ENCODE measurements around the gene SART3. TPM values are rescaled to one million over a fixed set of nuclear protein-coding genes. Genes with fewer than 3 reads are reported as not detected.
A peak's percentile ranks its signal among the peaks of the same experiment; 100 is the strongest.

Gene SART3
- polyA plus RNA-seq, 3 donors, result 60.8 to 72.7 (median 61.6) TPM

DNA sequence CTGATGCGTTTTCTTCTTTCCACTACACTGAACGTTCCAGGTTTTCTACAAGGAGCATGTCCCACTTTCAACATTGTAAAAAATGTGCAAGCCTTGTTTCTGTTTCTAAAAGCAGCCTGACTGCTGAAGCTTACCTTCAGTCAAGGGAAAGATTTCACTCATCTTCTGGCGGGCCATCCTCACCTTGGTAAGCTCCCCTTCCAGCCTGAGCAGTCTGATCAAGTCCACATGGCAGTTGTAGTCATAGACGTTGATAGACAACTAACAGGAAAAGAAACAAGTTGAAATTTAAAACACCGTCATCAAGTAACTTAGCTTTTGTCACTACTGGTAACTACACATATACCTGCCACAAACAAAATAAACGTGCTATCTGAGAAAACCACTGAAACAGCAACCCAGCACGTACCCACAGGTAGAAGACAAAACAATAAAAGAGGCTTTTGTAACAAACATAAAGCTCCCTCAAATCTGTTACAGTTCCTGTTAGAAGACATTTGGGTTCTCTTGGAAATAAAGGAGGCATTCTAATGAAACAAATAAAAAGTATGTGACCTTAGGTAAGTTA is 11.9 kb downstream of the SART3 start:
- DNase-seq (ENCODE audit: extremely low read depth in 1 of 11, low read depth in 9 of 11, low spot score in 4 of 11), result no peak

DNA sequence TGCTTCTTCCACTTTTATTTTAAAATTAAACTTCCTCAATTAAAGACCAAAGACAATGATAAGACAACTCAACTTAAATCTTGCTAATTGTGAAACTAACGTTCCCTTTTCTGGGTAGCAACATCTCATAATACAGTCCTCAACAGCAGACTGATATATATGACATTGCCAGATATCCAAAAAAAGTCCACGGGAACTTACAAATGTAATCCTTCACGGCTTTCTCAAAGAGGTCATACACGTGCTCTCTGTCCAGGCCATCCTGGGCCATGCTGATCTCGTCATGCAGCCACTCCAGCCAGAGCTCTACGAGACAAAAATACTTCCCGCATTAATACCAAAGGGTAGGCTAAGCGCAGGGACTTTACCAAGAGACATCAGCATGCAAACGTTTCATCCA is 13.3 kb downstream of the SART3 start:
- DNase-seq (ENCODE audit: extremely low read depth in 1 of 11, low read depth in 9 of 11, low spot score in 4 of 11), result no peak

DNA sequence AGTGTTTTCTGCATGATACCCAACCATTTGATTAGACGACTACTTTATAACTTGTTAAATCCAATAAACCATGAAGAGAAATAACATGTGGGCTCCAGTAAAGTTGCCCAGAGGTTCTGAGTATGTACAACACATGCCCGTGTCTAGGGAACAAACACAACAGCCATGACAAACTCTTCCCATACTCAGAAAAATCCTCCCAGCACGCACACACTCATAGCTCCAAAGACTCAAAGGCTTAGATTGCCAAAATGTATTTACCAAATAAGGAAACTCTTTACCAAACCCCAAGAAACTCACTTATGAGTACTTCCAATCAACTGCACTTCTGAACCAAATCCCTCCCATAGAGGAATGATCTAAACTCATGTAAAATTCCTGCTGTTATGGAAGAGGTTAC is 17.3 kb downstream of the SART3 start:
- DNase-seq (ENCODE audit: extremely low read depth in 1 of 11, low read depth in 9 of 11, low spot score in 4 of 11), result no peak

DNA sequence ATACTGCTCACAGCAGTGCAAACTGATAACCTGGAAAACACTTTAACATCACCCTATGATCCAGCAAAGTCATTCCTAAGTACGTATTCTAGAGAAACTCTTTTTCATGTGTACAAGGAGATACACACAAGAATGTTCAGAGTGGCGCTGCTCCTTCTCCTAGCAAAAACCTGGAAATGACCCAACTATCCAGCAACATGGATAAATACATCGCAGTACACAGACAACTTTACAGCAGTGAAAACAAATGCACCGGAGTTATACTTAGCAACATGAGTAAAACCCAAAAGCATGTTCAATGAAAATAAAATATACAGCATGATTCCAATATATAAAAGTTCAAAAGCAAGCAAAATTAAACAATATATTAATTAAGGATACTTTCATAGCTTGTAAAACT is 18.7 kb downstream of the SART3 start:
- DNase-seq (ENCODE audit: extremely low read depth in 1 of 11, low read depth in 9 of 11, low spot score in 4 of 11), result no peak

DNA sequence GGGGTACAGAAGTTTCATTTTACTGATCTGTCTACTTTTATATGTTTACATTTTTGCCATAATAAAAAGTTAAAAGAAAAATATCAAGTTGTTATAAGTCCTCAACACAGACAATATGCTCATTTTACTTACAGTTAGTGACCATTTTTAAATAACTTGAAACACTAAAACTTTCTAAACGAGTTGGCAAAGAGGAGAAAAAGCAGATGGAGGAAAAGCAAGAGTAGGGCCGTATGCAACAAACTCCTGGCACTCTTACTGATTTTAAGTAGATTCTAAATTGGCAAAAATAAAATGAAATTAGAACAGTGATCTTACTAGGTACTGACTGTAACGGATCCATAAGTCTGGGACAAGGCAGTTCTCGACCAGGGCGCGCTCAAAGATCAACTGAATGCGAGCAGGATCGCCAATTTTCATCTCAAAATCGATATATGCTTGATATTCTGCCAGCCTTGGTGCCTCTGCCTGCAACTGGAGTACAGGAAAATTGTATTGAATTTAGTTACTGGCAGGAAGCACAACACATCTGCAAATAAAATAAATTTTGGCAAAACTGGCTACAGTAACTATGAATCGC is 22.3 kb downstream of the SART3 start:
- no peak for DNase-seq (ENCODE audit: extremely low read depth in 1 of 11, low read depth in 9 of 11, low spot score in 4 of 11)

DNA sequence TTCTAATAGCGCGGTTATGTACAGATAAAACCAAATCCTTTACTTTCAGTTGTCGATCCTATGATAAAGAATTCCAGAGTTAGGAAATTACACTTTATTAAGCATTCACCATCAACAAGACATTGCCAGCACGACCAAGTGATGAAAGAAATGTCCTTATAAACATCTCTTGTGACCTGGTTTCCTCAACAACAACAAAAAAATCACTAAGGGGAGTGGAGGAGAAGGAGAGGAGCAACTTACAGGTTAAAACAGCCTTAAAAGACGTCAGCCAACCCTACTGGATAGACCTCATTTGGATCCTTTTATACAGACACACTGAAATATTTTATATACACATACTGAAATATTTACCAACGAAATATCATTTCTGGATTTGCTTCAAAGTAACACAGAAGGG is 22.8 kb downstream of the SART3 start:
- DNase-seq (ENCODE audit: extremely low read depth in 1 of 11, low read depth in 9 of 11, low spot score in 4 of 11), result no peak

DNA sequence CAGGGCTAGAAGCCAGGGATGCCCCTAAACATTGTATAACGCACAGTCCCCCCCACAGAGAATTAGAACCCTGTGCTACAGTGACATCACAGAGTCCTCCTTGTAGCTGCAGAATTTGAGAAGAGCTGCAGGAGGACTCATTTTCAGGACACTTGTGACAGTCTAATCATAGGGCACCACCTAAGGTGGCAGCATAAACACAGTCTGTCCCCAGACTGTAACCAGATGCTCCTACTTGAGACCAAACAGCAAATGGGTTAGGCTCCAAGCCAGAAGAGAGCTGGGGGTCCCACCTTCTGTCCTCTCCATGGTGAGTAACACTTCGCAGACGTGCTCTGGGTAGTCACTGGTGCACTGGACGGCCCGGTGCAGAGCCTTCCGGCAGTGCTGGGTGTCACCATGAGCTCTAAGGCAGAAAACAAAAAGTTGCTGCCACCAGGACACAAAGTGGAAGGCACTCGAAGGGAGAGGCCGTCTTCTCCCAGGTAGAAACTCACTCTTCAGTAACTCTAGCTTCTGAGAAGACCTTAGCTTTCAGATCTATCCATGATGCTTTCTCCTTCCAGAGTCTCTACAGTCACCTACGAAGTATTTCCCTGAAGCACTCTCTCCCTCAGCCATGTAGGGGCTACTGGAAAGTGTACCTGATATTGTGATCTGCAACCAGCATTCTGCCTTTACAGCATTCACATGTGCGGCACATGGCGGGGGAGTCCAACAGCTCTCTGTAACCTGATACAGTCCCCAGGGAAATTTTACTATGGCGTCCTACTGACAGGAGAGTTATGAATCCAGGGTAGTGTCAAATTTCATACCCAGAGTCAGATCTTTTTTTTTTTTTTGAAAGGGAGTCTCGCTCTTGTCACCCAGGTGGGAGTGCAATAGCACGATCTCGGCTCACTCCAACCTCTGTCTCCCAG is 28.8 kb downstream of the SART3 start:
- DNase-seq (ENCODE audit: extremely low read depth in 1 of 11, low read depth in 9 of 11, low spot score in 4 of 11), result peak in 1 of 11 donors; percentile 20

DNA sequence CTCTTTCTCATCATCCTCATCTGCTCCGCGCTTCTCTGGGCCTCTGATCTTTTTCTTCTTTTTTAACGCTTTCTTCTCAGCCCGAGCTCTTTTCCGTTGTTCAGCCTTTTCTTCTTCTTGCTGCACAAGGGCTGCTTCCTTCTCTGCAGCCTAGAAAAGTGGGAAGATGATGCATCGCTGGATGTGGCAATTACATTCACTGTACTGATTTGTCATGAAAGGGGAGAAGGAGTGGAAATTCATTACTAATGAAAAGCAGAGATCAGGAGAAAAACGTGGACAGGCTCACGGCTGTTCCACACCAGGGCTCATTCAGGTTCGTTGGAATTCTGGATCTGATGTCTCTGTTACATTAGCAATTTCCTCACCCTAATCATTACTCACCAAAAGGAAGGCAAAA is 30.8 kb downstream of the SART3 start:
- DNase-seq (ENCODE audit: extremely low read depth in 1 of 11, low read depth in 9 of 11, low spot score in 4 of 11), result no peak

DNA sequence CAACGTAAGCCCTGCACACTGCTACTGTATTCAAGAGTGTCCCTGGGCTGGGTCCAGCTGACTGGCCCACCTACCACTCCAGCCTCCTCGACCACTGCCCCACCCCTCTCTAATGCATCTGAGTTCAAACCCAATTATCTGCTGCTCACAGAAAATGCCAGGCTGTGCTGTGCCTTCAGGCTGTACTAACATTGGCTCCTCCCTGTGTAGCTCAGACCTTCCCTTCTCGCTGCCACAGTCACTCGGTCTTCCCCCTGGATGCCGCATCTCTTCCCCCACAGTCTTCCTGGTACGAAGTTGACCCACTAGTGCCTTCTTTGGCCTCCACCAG is 33.8 kb downstream of the SART3 start:
- no peak for DNase-seq (ENCODE audit: extremely low read depth in 1 of 11, low read depth in 9 of 11, low spot score in 4 of 11)

DNA sequence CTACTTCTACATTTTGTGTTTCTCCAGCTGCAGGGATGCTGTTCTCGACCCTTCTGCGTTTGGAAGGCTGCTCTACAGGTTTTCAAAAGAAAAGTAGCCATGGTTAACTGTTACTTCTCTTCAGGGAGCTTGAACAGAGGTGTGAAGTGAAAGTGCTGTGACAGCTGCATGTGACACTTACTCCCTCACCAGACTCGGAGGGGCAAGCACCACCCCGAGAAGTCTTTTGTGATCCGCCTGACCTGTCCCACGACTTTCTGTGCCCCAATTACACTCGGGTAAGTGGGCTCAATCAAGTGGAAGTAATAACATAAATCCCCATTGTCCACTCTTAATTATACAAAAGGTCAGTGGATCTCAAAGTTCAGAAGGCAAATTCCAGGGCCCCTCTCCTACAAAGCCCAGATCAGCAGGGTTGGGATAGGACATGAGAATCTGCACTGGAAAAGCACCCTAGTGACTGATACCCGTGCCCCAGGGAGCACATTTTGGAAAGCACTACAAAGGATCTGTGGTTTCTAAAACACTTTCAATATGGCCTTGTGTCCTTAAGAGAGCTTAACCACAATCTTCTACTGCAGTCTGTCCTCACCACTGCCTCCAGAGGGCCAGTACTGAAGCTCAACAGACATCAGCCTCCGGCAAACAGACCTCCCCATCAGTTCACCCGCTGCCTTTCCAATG is 34.3 kb downstream of the SART3 start:
- no peak for DNase-seq (ENCODE audit: extremely low read depth in 1 of 11, low read depth in 9 of 11, low spot score in 4 of 11)

DNA sequence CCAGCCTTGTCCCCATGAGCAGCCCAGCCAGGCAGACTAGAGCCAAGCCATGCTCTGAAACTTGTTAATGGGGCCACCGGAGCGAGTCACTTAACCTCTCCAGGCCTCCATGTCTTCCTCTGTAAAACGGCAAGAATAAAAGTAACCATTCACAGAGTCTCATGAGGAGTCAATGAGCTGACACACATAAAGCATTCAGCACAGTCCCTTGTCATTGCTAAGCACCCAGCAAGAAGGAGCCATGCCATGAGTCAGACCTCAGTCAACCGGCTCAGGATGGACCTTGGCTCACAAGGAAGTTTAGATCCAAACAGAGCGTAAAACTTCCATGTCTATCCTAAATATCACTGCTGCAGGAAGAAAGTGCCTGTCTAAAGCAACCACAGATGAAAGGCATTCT is 35.3 kb downstream of the SART3 start:
- DNase-seq (ENCODE audit: extremely low read depth in 1 of 11, low read depth in 9 of 11, low spot score in 4 of 11), result no peak

DNA sequence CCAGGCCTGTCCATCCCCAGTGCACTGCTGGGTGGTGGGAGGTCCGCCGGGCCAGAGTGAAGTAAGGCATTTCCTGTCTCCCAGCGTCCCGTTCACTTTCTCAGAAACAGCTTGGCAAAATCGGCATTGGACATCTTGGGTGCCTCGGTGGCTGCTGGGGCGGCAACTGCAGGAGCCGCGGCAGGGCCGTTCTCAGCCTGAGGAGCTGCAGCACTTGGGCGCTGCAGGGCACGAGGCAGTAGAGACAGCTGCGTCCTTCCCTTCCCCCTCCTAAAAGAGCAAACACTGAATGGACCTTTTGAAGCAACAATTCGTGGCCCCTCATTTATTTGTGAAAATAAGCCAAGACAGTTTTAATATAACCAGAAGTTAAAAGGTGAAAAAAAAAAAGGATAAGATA is 37.6 kb downstream of the SART3 start:
- DNase-seq (ENCODE audit: extremely low read depth in 1 of 11, low read depth in 9 of 11, low spot score in 4 of 11), result no peak

DNA sequence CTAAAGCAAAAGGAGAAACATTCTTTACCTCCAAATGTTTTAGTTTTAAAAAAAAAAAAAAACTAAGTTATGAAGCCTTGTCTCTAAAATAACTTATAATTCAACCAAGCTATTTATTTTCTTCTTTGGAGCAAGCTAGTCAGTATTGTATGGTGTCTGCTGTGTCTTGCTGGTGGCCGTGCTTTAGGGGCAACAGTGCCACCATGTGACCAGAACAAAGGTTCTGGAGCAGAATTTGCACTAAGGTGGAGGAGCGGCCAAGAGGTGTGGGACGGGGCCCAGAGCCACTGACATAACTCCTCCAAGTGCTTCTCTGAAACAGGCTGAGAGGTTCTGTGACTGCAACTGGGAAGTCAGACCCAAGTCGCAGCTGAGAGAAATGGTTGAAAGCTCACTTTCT is 41.4 kb downstream of the SART3 start:
- DNase-seq (ENCODE audit: extremely low read depth in 1 of 11, low read depth in 9 of 11, low spot score in 4 of 11), result no peak

DNA sequence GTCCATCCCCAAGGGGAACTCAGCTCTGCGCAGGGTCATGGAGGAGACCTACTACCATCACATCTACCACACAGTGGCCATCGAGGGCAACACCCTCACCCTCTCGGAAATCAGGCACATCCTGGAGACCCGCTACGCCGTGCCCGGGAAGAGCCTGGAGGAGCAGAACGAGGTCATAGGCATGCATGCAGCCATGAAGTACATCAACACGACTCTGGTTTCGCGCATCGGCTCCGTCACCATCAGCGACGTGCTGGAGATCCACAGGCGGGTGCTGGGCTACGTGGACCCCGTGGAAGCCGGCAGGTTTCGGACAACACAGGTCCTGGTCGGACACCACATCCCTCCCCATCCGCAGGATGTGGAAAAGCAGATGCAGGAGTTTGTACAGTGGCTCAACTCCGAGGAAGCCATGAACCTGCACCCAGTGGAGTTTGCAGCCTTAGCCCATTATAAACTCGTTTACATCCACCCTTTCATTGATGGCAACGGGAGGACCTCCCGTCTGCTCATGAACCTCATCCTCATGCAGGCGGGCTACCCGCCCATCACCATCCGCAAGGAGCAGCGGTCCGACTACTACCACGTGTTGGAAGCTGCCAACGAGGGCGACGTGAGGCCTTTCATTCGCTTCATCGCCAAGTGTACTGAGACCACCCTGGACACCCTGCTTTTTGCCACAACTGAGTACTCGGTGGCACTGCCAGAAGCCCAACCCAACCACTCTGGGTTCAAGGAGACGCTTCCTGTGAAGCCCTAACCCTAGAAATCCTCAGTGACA is 42.1 kb downstream of the SART3 start:
- no peak for DNase-seq (ENCODE audit: extremely low read depth in 1 of 11, low read depth in 9 of 11, low spot score in 4 of 11)

DNA sequence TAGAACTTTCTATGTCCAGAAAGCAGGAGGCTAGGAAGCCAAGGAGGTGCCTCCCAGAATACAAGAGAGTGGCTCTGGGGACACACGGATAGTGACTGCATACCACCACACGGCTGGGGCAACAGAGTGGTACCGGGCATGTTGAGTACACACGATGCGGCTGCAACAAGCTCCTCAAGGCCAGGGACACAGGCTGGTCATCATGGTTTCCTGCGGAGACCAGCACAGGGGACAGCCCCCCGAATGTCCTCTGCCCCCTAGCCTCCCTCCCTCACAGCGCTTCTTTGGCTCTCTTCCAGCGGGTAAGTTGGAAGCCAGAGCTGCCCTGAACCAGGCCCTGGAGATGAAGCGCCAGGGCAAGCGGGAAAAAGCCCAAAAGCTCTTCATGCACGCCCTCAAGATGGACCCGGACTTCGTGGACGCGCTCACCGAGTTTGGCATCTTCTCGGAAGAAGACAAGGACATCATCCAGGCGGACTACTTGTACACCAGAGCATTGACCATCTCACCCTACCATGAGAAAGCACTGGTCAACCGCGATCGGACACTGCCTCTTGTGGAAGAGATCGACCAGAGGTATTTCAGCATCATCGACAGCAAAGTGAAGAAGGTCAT is 42.8 kb downstream of the SART3 start:
- no peak for DNase-seq (ENCODE audit: extremely low read depth in 1 of 11, low read depth in 9 of 11, low spot score in 4 of 11)

DNA sequence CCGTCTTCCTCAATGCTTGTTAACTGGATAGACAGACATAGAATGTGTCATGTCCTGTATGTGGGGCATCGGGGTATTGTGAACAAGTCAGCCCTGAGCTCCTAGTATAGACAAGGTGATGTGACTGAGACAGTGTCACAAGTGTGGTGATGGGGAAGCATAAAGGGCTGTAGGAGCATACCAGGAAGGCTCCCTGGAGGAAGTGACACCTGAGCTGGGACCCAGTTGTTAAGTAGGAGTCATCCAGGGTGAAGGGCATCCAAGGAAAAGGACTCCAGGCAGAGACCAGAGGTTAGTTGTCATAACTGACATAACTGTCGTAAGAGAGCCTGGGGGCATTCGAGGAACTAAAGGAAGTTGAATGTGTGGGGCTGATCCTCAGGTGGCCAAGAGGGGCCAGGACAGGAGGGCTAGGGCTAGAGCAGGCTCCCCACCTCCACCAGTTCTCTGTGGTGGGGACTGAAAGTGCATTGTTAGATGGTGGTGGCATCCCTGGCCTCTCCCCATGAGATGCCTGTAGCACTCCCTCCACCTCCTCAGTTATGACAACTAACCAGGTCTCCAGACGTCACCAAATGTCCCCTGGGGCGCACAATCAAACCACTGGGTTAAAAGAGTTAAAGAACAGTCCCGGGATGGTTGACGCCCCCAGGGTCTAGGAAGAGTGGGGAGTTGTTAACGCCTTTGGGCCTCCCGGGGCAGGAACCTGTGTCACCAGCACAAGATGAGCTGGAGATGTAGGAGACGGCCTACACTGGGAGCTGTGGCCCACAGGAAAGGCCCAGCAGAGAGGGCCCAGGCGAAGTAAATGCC is 43.5 kb downstream of the SART3 start:
- DNase-seq (ENCODE audit: extremely low read depth in 1 of 11, low read depth in 9 of 11, low spot score in 4 of 11), result no peak

DNA sequence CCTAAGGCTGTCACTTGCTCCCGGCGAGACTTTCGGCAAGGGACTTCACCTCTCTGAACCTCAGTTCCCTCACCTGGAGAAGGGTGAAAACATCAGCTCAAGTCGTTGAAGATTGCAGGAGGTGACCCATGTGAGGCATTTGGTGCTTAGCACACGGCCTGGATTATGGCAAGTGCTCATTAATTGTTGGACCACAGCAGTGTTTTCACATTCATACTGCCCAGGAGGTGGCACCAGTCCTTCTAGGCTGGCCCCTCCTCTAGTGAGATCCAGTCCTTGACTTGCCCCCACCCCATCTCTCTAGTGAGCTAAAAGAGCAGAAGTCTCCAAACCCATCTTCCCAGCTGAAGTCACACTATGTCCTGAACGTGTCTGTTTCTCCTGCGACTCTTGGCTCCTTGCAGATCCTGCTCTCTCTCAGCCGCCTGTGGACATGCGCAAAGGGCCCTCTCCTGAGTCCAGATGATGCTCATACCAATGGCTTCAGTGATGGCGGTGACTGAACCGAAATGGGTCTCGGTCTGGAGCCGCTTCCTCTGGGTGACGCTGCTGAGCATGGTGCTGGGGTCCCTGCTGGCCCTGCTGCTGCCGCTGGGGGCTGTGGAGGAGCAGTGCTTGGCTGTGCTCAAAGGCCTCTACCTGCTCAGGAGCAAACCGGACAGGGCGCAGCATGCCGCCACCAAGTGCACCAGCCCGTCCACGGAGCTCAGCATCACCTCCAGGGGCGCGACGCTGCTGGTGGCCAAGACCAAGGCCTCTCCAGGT is 44.3 kb downstream of the SART3 start:
- no peak for DNase-seq (ENCODE audit: extremely low read depth in 1 of 11, low read depth in 9 of 11, low spot score in 4 of 11)

All from renal cortex interstitium (tissue), 11 donors.